Caco-2 (cell line): ENCODE data around the gene GALNT11. TPM values are rescaled to one million over a fixed set of nuclear protein-coding genes. Genes with fewer than 3 reads are reported as not detected.
A peak's percentile ranks its signal among the peaks of the same experiment; 100 is the strongest.
"Not testable (repeated sequence)": the region's sequence is repeated elsewhere in the genome, so short reads cannot be mapped to it uniquely, and the experiment has no call there.

Experiments used
- BruUV-seq: library from RNA; stranded (reverse); fragments of 400-500 nt; replicated peaks from 2 replicates; lab custom pipeline; 2021; lab: Mats Ljungman, UMichigan
- CTCF ChIA-PET: fragments of 300-600 bp; sonication (Branson Sonifier 250); formaldehyde crosslinking; loops from one replicate; lab custom pipeline; 2022; ENCODE audit warnings: antibody characterized with exemption; lab: Charles Lee
- POLR2A ChIA-PET: fragments of 300-600 bp; sonication (Branson Sonifier 250); formaldehyde crosslinking; loops from one replicate; lab custom pipeline; 2022; ENCODE audit warnings: antibody characterized with exemption; lab: Charles Lee
- DNase-seq, 2 experiments: peaks; one replicate each; pipeline versions ENCODE4 v3.0.0 to v3.0.0-alpha.2; 2020 to 2022
- H3K27me3 ChIP-seq: replicated peaks from 2 replicates; pipeline ENCODE4 v1.6.0; 2011; ENCODE audit warnings: low read length; ENCODE audit not compliant: control insufficient read depth, insufficient read depth
- H3K36me3 ChIP-seq: 2 replicates; pipeline ENCODE4 v1.5.1; 2011; ENCODE audit warnings: low read length; ENCODE audit not compliant: control insufficient read depth, insufficient read depth
- H3K4me1 ChIP-seq: fragments of 250-450 bp; sonication (Bioruptor Pico); 2 replicates; pipeline ENCODE4 v1.5.1; 2020; ENCODE audit warnings: mild to moderate bottlenecking
- H3K4me3 ChIP-seq: 2 replicates; pipeline ENCODE4 v1.5.1; 2011; ENCODE audit warnings: low read depth, mild to moderate bottlenecking, control low read depth, low read length
- H3K9me3 ChIP-seq: fragments of 250-450 bp; sonication (Bioruptor Pico); 2 replicates; pipeline ENCODE4 v1.5.1; 2020; ENCODE audit warnings: mild to moderate bottlenecking, moderate library complexity
- H3K27ac Mint-ChIP-seq: one replicate; pipeline ENCODE4 v1.8.0; 2022; ENCODE audit warnings: mixed read lengths; ENCODE audit not compliant: unreplicated experiment
- H3K27me3 Mint-ChIP-seq: one replicate; pipeline ENCODE4 v1.8.0; 2022; ENCODE audit warnings: mixed read lengths; ENCODE audit not compliant: insufficient read depth, unreplicated experiment
- H3K36me3 Mint-ChIP-seq: one replicate; pipeline ENCODE4 v1.8.0; 2022; ENCODE audit warnings: mild to moderate bottlenecking, mixed read lengths; ENCODE audit not compliant: insufficient read depth, unreplicated experiment
- H3K4me1 Mint-ChIP-seq: one replicate; pipeline ENCODE4 v1.8.0; 2022; ENCODE audit warnings: low read depth, mixed read lengths; ENCODE audit not compliant: unreplicated experiment
- H3K4me3 Mint-ChIP-seq: one replicate; pipeline ENCODE4 v1.8.0; 2022; ENCODE audit warnings: mild to moderate bottlenecking, moderate library complexity, mixed read lengths; ENCODE audit not compliant: unreplicated experiment
- H3K9me3 Mint-ChIP-seq: one replicate; pipeline ENCODE4 v1.8.0; 2022; ENCODE audit warnings: mixed read lengths; ENCODE audit not compliant: unreplicated experiment
- CTCF ChIP-seq, 2 experiments: fragments of 200-600 bp in 1 of 2; IDR thresholded peaks; 1 replicate in 1 of 2; 2 replicates in 1 of 2; pipeline versions ENCODE4 v1.5.1 to v1.8.0; 2011 to 2022; ENCODE audit warnings: antibody characterized with exemption in 1 of 2, control low read depth in 1 of 2, inconsistent platforms in 1 of 2, low read depth in 1 of 2, low read length in 1 of 2, mild to moderate bottlenecking in 1 of 2, moderate library complexity in 1 of 2; ENCODE audit not compliant: insufficient read depth in 1 of 2, severe bottlenecking in 1 of 2, unreplicated experiment in 1 of 2
- intact Hi-C: fragments of 100-400 bp; cut with micrococcal nuclease; formaldehyde crosslinking; loops from one replicate; pipeline ENCODE4 v1.10.0; 2022; ENCODE audit not compliant: unreplicated experiment
- total RNA-seq: library from RNA; stranded (reverse); gene quantifications from 2 replicates; pipeline ENCODE4 v1.2.3, GENCODE V29; 2022

The GALNT11 gene
- total RNA-seq, 1 experiment from 2014 or later = 34.9 TPM

GRCh38 chr7:152065800-152066344 lies 40.4 kb downstream of the GALNT11 start:
- H3K4me3 Mint-ChIP-seq, H3K36me3 Mint-ChIP-seq, H3K27ac Mint-ChIP-seq, H3K4me3 ChIP-seq, H3K9me3 ChIP-seq, intact Hi-C loops, H3K4me1 Mint-ChIP-seq, DNase-seq, H3K36me3 ChIP-seq, BruUV-seq, POLR2A ChIA-PET, CTCF ChIA-PET, H3K27me3 ChIP-seq, H3K27me3 Mint-ChIP-seq, H3K4me1 ChIP-seq: not testable (repeated sequence)
- H3K9me3 Mint-ChIP-seq = peaks cover 56% of the 10 kb centered on the region

GRCh38 chr7:152072421-152072820 lies 46.9 kb downstream of the GALNT11 start:
- peaks cover 40% of the 10 kb centered on the region for H3K9me3 Mint-ChIP-seq
- Histone ChIP-seq H3K36me3 (no peaks in the 10 kb centered on the region), H3K4me3 (no peak overlapping the region), H3K9me3 (peaks cover 12% of the 10 kb centered on the region; the same call in 1 of the 2 replicates), H3K27me3 (no peaks in the 10 kb centered on the region), H3K4me1 (peaks cover 29% of the 10 kb centered on the region)
- peaks cover 40% of the 10 kb centered on the region for H3K4me1 Mint-ChIP-seq
- no TSS peak for BruUV-seq
- POLR2A ChIA-PET = no interaction called here
- DNase-seq = no peak
- no peak for TF ChIP-seq CTCF (IDR thresholded peaks at IDR 0.05; ENCODE audit: insufficient read depth in 1 of 2, low read depth in 1 of 2, low read length in 1 of 2, severe bottlenecking in 1 of 2, unreplicated experiment in 1 of 2)
- H3K27ac Mint-ChIP-seq = no peak overlapping the region
- CTCF ChIA-PET = no interaction called here
- H3K36me3 Mint-ChIP-seq = peaks cover 5% of the 10 kb centered on the region
- intact Hi-C loops = no loop called here
- H3K27me3 Mint-ChIP-seq = no peaks in the 10 kb centered on the region
- no peak overlapping the region for H3K4me3 Mint-ChIP-seq

GRCh38 chr7:152073352-152073751 lies 47.9 kb downstream of the GALNT11 start:
- Histone ChIP-seq H3K36me3 (no peaks in the 10 kb centered on the region), H3K4me3 (no peak overlapping the region), H3K9me3 (peaks cover 12% of the 10 kb centered on the region; the same call in 1 of the 2 replicates), H3K27me3 (no peaks in the 10 kb centered on the region), H3K4me1 (peaks cover 29% of the 10 kb centered on the region)
- DNase-seq = no peak
- Mint-ChIP-seq H3K4me3 (no peak overlapping the region), H3K9me3 (peaks cover 33% of the 10 kb centered on the region), H3K36me3 (no peaks in the 10 kb centered on the region), H3K27ac (peak overlapping the region; percentile 9), H3K27me3 (no peaks in the 10 kb centered on the region), H3K4me1 (peaks cover 45% of the 10 kb centered on the region)
- no TSS peak for BruUV-seq
- CTCF ChIA-PET = no interaction called here
- POLR2A ChIA-PET = no interaction called here
- no peak for TF ChIP-seq CTCF (IDR thresholded peaks at IDR 0.05; ENCODE audit: insufficient read depth in 1 of 2, low read depth in 1 of 2, low read length in 1 of 2, severe bottlenecking in 1 of 2, unreplicated experiment in 1 of 2)
- intact Hi-C loops = no loop called here
